Subcutaneous adipose tissue (tissue), 4 donors: ENCODE data around the gene MYMK. TPM values are rescaled to one million over a fixed set of nuclear protein-coding genes. Genes with fewer than 3 reads are reported as not detected.

Experiments
- total RNA-seq, 4 donors: library from RNA; depleted of rRNA; stranded (reverse); fragments of >200 nt; gene quantifications; one replicate each; pipeline ENCODE4 v1.1.0, GENCODE V29; 2016
- TF ChIP-seq, protein P1 (sequence below): fragments of 450-650 bp; IDR thresholded peaks from one replicate; pipeline ENCODE4 v1.5.1; 2016; ENCODE audit warnings: low read depth, mild to moderate bottlenecking, control low read depth, antibody characterized with exemption, moderate library complexity

The MYMK gene
- total RNA-seq, 4 donors from 2014 or later = not detected

DNA sequence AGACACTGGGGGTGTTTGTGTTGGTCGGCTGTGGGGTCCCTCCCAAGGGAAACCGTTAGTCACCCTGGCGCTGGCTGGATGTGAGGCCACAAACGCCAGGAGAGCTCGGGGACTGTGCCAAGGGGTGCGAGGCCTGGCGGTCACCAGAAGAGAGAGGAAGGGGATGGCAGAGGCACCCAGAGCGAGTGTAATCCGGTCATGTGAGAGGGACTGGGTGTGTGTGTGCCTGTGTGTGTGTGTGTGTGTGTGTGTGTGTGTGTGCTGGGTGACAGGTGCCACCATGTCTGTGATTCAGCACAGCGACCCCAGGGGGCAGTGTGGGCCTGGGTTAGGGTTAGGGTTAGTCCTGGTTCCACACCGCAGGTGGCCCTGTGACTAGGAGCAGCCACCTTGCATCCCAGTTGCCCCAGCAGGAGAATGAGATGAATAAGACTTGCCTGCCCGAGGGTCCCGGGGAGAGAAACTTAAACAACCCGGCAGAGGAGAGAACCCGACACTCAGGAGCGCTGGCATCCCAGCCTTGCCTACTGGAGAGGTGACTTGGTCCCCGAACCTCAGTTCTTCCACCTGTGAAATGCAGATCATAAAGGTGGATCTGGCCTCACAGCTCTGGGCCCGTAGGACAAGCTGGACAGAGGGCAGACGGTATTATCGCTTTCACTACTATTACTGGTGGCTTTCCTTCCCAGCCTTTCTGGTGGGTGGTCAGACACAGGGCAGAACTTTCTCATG is 8.3 kb upstream of the MYMK start:
- TF ChIP-seq, protein P1, sequence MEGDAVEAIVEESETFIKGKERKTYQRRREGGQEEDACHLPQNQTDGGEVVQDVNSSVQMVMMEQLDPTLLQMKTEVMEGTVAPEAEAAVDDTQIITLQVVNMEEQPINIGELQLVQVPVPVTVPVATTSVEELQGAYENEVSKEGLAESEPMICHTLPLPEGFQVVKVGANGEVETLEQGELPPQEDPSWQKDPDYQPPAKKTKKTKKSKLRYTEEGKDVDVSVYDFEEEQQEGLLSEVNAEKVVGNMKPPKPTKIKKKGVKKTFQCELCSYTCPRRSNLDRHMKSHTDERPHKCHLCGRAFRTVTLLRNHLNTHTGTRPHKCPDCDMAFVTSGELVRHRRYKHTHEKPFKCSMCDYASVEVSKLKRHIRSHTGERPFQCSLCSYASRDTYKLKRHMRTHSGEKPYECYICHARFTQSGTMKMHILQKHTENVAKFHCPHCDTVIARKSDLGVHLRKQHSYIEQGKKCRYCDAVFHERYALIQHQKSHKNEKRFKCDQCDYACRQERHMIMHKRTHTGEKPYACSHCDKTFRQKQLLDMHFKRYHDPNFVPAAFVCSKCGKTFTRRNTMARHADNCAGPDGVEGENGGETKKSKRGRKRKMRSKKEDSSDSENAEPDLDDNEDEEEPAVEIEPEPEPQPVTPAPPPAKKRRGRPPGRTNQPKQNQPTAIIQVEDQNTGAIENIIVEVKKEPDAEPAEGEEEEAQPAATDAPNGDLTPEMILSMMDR = no peak

DNA sequence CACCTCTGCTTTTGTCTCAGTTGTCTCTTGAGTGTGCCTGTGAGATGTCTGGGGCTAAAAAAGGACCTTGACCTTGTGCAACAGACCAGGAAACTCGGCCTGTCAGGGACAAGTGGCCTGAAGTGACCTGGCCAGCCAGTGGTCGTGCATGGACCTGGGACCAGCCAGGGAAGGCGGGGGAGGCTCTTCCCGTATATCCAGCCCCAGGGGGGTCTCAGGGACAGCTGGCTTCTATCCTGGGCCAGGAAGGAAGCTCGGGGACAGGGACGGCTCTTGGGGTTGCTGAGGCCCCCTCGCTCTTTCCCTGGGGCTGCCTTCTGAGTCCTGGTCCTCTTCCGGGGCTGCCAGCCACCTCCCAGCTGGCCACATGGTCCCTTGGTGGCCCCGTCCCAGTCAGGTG is 6.5 kb upstream of the MYMK start:
- TF ChIP-seq, protein P1 = no peak

DNA sequence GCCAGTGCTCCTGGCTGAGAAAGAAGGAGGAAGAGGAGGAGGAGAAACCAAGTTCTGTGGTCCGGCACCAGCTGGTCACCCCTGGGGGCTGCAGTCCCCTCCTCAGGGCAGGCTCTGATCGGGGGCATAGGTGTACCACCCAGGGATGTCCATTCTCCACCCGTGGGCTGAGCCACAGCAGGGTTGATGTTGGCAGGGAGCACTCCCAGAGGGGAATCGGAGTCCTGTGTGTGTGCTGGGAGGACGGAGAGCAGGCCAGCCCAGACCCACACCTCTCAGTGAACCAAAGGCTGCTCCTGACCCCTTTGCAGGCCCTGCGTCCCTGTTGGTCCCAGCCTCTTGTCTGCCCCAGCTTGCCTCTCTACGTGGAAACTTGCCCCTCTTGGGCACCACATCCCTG is 5.1 kb upstream of the MYMK start:
- TF ChIP-seq, protein P1 = no peak

GRCh38 chr9:133529457-133529856 is 4.7 kb upstream of the MYMK start:
- TF ChIP-seq, protein P1 = no peak

DNA sequence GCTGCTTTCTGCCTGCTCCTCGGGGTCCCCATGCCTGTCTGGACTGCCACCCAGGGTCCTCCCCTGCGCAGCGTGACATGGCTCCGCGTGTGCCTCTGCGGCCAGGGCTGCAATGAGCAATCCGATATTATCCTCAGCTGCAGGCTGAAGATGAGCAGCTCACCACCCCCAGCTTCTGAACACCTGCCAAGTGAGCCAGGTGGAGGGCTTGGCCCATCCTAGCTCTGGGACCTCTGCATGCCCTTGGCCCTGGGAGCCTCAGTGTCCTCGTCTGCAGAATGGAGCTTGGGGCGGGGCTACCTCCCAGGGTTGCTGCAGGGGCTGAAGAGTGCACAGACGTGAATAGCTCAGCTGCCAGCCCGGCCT is 4.1 kb upstream of the MYMK start:
- TF ChIP-seq, protein P1 = no peak

DNA sequence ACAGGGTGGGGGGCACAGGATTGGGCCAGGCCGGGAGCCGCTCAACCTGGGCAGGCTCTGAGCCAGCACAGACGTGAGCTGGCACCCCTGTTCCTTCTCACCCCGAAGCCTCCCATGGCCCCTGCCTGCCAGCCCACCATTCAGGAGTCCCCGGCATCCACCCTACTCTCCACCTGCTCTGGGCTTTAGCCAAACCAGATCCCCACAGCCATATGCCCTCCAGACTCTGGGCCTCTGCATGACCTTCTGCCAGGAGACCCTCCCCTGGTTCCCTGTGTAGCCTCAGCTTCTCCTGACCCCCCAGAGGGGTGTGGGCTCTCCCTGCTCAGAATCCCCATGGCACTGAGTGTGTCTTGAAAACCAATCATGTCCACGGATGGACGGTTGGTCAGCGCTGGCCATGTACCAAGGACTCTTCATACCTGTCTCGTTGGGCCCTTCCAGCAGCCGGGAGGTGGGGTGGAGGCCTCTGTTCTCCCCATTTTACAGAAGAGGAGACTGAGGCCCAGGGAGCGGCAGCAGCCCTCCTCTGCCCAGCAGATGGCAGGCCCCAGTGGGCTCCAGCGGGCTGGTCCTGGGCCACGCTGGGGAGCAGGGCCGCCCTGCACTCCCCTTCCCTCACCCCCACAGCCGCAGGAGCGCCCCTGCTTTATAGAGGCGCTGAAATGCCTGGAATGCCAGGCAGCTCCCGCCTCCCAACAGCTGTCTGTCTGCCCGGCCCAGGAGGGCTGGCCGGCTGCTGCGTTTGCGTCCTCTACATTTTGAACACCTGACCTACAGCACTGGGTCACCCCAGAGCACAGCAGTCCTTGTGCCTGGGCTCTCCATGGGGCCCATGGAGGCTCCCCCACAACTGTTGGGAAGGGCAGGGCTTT is 3.5 kb upstream of the MYMK start:
- TF ChIP-seq, protein P1 = no peak

DNA sequence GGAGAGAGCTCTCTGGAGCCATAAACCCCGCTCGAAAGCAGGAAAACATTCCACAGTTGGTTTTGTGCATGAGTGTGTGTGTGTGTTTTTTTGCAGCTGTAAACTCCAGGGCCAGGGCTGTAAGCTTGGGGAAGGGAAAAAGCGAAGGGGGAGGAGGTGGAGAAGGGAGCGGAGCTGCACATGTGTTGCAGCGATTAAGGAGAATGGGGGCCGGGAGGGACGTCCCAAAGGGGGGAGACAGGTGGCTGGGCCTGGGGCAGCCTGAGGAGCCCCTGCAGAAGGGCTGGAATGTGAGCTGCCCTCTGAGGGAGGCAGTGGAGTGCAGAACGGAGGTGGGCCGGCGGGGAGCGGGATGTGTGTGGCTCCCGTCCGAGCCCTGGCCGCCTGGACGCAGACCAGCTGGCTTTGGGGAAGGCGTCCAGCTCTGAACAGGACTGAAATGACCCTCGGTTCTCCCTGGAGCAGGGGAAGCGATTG is 2.7 kb upstream of the MYMK start:
- TF ChIP-seq, protein P1 = no peak
